Brain pericyte (primary cell): ENCODE measurements around the gene ROGDI.

Experiments used
- DNase-seq: peaks from one replicate; pipeline ENCODE4 v3.0.0-alpha.2; 2012; ENCODE audit warnings: low read depth, low spot score

ROGDI gene

GRCh38 chr16:4801962-4802658, at the start of gene ROGDI:
ROGDI (minus strand) TSS chr16:4802633; CDS start chr16:4802571, 62 bp downstream.
- DNase-seq: no peak

- no peak for DNase-seq
These were observed 47.8 kb upstream of the ROGDI start for GRCh38 chr16:4850211-4850610.

- no peak for DNase-seq
These were observed 45.5 kb upstream of the ROGDI start for GRCh38 chr16:4847774-4848587.

- DNase-seq: peak; percentile 95
These were observed 44.7 kb upstream of the ROGDI start, which contains the start of the genes GLYR1 and UBN1 for GRCh38 chr16:4846901-4847773. GLYR1 (minus strand) TSS chr16:4847288; CDS start chr16:4847265, 23 bp downstream. UBN1 (plus strand) TSS chr16:4847481; CDS start chr16:4852918, 5,437 bp downstream.

GRCh38 chr16:4846503-4846900, 44.1 kb upstream of the ROGDI start:
- DNase-seq: no peak

GRCh38 chr16:4840984-4841383, 38.6 kb upstream of the ROGDI start:
- no peak for DNase-seq

GRCh38 chr16:4839942-4840341, 37.5 kb upstream of the ROGDI start:
- DNase-seq: no peak

- no peak for DNase-seq
These were observed 35.5 kb upstream of the ROGDI start for GRCh38 chr16:4837733-4838501.

- no peak for DNase-seq
These were observed 34.3 kb upstream of the ROGDI start for GRCh38 chr16:4836727-4837126.

- no peak for DNase-seq
These were observed 31.2 kb upstream of the ROGDI start for GRCh38 chr16:4833584-4833983.

- DNase-seq: no peak
These were observed 30.4 kb upstream of the ROGDI start for GRCh38 chr16:4832698-4833343.

- no peak for DNase-seq
These were observed 29.2 kb upstream of the ROGDI start for GRCh38 chr16:4831616-4832015.

GRCh38 chr16:4830408-4830807, 28.0 kb upstream of the ROGDI start:
- DNase-seq: no peak

GRCh38 chr16:4828567-4829321, 26.3 kb upstream of the ROGDI start:
- DNase-seq: no peak

- DNase-seq: no peak
These were observed 24.5 kb upstream of the ROGDI start for GRCh38 chr16:4826980-4827379.

- DNase-seq: no peak
These were observed 24.1 kb upstream of the ROGDI start for GRCh38 chr16:4826526-4826925.

GRCh38 chr16:4825196-4825595, 22.8 kb upstream of the ROGDI start:
- DNase-seq: no peak

- no peak for DNase-seq
These were observed 18.2 kb upstream of the ROGDI start for GRCh38 chr16:4820652-4821051.

- no peak for DNase-seq
These were observed 12.2 kb upstream of the ROGDI start for GRCh38 chr16:4814542-4815173.
